SK-N-SH (cell line): ENCODE data around the gene PDHB. TPM values are rescaled to one million over a fixed set of nuclear protein-coding genes. Genes with fewer than 3 reads are reported as not detected.

Experiments
- polyA plus RNA-seq, 3 experiments: library from polyadenylated mRNA; depleted of rRNA; stranded (reverse); fragments of >200 nt; gene quantifications; 2 replicates each; pipeline ENCODE4 v1.2.3, GENCODE V29; 2012

PDHB gene
- polyA plus RNA-seq, 1 of the 3 experiments (the other 2 are of a cell fraction), result 87.5 TPM

Other genes with a start within 250 kb of the PDHB start
- not detected in 2 replicates for gene DNASE1L3, start 222.9 kb downstream of the PDHB start, polyA plus RNA-seq (2012; rRNA removed)
- gene ABHD6, start 196.0 kb downstream of the PDHB start, polyA plus RNA-seq (2012; rRNA removed), result 10.7 and 14.8 TPM in 2 replicates
- 8.3 and 9.7 TPM in 2 replicates for gene RPP14, start 127.6 kb downstream of the PDHB start, polyA plus RNA-seq (2012; rRNA removed)
- 3.0 and 5.2 TPM in 2 replicates for gene HTD2, start 127.3 kb downstream of the PDHB start, polyA plus RNA-seq (2012; rRNA removed)
- gene PXK, start 100.9 kb downstream of the PDHB start, polyA plus RNA-seq (2012; rRNA removed), result 8.4 and 9.3 TPM in 2 replicates
- gene KCTD6, start 58.3 kb upstream of the PDHB start, polyA plus RNA-seq (2012; rRNA removed), result 7.8 and 10.1 TPM in 2 replicates
- gene ACOX2, start 103.4 kb upstream of the PDHB start, polyA plus RNA-seq (2012; rRNA removed), result 7.1 and 9.0 TPM in 2 replicates
- 0.02 TPM in 1 of 2 replicates, not detected in the other for gene FAM107A, start 143.6 kb upstream of the PDHB start, polyA plus RNA-seq (2012; rRNA removed)
- not detected in 2 replicates for gene FAM3D, start 232.9 kb upstream of the PDHB start, polyA plus RNA-seq (2012; rRNA removed)